NCI-H748 treated with DMSO at 0.1 percent for 48 hours (cell line): ENCODE measurements around the gene HOXC10.

Experiments
- DNase-seq: peaks from one replicate; lab custom pipeline; 2025; lab: John Stamatoyannopoulos, UW

HOXC10 gene

DNA sequence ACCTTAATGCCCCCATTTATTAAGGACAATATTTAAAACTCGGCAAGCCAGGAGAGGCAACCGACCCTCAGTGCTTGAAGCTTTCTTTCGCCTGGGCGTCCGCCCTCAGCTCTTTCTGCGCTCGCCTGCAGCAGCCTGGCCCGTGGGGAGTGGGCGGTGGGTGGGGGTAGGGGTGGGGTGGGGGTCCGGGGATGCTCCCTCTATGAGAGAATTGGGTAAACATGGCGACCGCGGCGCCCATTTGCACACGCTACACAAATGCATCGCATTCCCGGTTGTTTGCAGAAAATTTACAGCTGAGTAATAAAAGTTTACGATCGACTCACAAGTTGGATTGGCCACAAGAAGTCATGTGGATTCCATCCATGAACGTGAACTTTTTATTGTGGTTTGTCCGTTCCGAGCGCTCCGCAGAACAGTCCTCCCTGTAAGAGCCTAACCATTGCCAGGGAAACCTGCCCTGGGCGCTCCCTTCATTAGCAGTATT, 31.6 kb downstream of the HOXC10 start:
- peak; percentile 80 for DNase-seq

DNA sequence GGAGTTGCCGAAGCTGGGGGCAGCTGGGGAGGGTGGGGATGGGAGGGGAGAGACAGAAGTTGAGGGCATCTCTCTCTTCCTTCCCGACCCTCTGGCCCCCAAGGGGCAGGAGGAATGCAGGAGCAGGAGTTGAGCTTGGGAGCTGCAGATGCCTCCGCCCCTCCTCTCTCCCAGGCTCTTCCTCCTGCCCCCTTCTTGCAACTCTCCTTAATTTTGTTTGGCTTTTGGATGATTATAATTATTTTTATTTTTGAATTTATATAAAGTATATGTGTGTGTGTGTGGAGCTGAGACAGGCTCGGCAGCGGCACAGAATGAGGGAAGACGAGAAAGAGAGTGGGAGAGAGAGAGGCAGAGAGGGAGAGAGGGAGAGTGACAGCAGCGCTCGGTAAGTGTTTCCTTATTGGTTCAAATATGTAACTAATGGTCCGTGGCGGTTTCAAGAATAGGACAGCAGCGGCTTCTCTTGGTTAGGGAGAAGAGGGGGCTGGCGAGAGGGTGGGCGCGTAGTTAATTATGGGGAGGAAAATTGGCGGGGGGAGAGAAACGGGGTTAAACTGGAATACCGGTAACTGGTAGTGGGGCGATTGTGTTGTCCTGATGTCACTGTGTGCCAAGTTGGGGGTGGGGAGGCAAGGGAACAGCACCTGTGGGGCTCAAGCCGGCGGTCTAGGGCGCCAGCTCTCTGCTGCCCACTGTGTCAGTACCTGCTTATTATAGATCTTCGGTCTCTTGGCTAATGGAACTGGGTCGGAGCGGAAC, 32.3 kb downstream of the HOXC10 start:
- DNase-seq, result peak; percentile 92

DNA sequence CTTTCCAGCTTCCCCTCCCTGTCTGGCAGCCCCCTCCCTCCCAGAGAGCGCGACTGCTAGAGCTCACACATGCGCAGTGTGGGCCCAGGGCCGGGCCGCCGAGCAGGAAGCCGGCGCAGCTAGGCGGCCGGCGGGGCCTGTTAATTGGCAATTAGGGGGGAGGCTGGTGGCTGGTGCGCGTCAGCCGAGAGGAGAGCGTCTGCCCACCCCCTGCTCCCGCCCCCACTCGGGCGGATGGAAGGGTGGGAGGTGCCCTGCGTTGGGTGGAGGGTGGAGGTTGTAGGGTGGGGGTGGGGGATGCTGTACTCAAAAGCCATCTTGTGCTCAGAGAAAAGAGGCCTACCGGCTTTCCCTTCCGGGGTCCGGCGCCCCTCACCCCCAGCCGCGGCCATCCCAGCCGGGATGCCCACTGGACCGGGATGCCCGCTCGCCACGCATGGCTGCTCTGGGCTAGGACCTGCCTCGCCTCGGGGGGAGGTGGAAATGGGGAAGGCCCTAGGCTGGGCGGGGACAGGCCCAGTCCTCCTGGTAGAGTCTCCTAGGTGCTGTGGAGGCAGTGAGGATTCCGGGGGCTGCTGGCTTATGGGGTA, 33.0 kb downstream of the HOXC10 start:
- DNase-seq, result peak; percentile 92

DNA sequence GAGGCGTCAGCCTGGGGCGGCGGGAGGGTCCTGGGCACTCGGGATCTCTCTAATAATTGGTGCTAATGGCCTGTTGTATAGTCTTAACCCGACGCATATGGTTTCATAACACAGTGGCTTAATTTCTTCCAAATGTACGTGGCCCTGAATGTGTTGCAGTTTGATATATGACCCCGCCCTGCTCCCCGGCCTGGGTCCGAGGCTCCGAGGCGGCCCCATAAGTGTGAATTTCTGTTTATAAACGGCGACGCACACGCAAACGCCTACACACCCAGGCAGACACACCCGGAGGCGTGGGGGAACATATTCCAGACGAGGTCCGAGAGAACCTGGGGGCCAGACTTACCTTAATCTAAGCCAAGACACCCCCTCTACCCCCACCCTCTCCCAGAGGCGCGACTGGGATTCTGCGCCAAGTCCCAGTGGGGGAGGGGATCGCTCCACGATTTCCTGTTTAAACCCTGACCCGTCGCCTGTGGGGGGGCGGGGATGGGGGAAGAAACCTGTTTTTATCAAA, 33.6 kb downstream of the HOXC10 start:
- DNase-seq, result no peak

DNA sequence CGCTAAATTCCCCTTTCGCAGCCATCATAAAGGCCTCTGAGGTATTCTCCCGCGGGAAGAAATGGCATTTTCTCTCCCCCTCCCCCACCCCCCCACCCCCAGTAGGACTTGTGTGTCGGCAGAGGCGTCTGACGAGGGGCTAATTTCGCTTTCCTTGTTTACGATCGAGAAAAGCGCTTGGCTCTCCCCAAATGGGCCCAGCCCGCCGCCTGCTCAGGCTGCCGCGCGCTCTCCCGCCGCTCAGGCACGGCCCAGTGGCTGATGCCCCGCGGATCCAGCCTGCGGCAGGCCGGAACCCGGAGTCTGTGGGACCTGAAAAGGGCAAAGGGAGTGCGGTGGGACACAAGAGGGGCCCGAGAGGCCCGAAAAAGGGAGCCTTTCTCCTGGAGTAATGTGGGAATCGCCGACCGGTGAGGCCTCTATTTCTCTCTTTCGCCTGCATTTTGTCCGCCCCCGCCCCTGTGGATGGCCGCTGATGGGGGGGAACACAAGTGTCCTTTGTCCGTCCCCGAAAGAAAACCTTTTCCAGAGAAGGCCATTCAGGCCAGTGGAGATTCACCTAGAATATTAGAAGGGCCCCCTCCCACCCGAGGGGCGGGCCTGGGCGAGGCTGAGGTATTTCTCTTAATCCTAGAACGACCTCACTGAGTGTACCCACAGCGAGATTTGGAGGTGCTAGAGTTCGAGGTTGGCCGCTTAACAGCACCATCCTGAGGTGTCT, 34.3 kb downstream of the HOXC10 start:
- DNase-seq, result no peak

DNA sequence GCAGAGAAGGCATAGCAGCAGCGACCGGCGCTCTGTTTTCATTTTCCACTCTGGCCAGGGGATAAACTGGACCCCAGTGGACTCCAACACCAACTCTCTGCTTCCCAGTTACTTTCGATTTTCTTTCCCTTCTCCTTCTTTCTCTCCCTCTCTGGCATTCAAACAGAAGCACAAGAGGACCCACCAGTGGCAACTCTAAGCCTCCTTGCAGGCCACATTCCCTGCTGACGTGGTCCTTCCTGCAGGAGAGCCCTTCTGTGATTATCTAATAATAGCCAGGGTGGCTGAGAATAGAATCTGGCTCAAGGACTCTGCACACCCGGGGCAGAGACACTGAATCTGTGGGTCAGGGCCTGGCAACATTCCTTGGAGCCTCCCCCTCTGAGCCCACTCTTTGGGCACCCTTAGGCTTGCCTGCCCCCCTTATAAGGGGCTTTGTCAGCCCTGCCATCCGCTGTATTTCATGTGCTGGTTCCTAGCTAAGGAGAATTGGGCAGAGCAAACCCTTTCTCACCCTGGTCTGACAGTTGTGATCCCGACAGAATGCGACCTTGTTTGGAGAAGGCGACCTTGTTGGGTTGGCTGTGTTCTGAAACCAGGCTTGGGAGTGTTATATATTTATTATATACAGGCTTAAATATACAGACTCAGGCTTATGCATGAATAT, 35.1 kb downstream of the HOXC10 start:
- DNase-seq, result no peak

DNA sequence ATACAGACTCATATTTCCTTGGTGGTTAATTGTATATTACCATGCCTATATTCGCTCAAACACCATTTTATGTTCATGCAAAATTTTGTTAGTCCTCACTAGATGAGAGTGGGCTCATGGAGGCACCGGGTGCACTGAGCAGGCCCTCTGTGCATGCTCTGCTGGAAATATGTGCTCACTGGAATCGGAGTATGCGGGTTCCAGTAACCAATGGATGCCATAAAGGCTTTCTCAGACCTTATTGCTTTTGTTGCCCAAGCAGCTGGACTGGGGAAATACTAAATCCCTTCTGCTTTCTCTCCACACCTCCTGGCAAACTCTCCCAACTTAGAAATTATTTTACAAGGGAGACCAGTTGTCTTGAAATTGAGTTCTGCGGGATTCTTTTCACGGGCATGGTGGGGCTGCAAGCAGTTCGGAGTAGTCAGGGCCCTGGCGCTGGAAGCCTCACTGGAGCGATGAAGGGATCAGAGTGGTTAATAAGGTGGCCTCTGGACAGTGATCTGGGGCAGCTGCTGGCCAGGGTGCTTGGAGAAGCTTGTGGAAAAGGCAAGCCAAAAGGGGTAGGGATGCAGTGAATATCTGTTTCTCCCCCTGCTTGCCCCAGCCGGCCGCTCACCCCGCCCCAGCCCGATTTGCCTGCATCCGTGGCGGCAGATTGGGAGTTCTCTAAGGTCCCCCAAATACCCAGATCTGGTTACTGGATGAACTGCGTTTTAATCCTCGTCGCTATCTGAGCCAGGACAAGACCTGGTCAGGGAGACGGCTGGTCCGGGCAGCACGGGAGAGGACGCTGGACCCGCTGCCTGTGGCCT, 35.9 kb downstream of the HOXC10 start:
- no peak for DNase-seq

DNA sequence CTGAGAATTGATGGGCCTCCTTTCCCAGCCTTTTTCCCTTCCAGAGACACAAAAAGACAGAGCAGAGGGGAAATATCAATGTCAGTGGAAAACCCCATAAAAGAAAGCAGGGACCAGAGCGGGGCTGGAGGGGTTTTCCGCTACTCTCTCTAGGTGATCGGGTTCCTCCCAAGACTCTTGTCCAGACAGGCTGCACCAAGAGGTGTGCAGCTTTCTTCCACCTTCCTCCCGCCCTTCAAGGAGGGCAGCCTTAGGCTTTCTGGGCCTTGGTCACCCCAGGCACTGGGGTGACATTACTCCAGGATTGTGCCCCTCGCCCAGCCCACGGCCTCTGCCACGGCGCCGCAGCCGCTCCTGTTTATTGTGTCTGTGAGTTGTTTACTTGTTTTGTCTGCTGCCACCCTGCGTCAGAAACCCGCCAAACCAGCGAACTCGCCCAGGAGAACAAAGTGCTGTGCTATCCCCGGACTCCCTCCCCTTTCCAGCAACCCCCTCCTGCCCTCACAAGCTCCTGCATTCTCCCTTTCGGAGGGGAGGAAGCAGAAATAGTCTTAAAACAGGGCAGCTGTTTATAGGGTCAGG, 36.6 kb downstream of the HOXC10 start:
- DNase-seq, result no peak

DNA sequence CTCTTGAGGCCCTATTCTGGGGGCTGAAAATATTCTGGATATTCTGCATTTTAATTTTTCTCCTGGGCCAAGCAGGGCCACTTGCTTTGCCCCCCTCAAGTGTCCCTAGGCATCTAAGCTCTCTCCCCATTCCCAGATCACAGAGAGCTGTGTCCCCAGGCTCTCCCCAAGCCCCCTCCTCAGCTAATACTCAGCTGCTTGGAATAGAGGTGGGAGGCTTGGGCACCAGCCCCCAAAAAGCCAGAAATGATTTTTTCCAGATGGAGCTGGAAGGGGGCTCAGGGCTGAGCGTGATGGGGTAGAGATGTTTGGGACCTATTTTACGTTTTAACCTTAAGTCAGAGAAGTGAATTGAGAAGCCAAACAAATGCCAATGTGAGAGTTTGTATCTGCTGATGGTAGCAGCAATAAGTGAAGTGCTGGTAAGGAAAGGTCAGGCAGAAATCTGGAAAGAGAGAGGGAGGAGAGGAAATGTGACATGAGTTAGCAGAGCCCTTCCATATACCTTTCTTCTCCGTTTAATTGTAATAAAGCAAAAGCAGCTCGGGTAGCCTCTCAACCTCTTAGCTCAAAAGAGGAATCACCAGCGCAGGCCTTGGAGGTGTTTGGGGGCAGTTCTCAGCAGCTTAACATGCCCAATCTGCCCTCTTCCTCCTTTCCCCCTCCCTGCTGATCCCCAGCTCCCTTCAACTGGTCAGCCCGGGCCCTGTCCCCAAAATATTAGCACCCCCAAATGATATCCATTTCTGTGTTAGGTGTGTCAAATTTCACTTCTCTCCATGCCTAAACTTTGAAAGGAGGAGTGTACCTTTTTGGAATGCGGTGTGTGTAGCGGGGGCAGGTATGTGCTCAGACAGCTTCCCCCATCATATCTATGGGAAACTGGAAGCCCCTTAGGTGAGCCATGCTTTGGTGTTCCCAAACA, 38.3 kb downstream of the HOXC10 start:
- no peak for DNase-seq

DNA sequence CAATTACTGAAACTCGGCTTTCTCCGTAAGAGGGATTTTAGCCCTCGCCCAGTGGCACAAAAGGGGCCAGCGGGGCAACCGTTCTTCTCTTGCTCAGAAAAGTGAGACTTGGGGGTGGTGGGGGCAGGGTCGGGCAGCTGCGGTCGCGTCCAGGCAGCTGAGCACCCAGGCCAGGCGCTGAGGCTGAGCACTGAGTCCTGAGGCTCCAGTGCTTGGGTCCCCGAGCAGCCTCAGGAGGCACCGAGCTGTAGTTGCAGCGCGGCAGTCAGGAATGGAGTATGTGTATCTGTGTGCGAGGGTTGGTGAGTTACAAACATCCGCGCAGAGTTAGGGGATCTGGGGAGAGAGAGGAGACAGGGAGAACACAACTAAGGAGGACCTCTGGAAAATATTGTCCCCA, 39.2 kb downstream of the HOXC10 start:
- no peak for DNase-seq

DNA sequence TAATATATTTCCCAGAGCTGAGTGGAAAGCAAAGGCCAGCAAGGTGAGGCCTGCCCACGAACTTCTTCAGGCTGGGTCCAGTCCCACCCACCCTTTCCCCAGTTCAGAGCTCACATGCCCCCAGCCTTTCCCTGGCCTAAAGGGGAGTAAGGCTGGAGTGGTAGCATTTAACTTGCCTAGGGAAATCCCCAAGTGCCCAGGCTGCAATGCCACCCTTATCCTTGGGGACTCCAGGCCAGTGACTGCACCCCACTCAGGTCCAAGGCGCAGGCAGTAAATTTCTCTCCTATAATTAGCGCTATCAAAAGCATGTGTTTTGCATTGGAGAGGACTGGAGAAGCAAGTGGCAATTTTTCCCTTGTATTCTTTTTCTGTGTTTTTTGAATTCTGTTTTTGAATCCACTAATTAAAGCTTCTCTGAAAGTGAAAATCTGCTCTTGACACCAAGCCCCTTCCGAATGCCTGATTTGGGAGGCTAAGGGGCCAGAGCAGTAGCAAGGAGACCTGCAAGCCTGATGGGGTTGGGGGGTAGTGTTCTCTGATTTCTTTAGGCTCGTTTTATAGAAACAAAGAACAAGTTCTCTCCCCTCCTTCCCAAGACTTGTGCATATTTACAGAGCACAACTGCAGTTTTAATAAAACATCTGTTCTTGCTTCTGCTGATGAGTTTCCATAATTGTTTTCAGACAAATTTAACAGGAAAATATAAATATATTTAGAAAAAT, 39.8 kb downstream of the HOXC10 start:
- DNase-seq, result no peak

DNA sequence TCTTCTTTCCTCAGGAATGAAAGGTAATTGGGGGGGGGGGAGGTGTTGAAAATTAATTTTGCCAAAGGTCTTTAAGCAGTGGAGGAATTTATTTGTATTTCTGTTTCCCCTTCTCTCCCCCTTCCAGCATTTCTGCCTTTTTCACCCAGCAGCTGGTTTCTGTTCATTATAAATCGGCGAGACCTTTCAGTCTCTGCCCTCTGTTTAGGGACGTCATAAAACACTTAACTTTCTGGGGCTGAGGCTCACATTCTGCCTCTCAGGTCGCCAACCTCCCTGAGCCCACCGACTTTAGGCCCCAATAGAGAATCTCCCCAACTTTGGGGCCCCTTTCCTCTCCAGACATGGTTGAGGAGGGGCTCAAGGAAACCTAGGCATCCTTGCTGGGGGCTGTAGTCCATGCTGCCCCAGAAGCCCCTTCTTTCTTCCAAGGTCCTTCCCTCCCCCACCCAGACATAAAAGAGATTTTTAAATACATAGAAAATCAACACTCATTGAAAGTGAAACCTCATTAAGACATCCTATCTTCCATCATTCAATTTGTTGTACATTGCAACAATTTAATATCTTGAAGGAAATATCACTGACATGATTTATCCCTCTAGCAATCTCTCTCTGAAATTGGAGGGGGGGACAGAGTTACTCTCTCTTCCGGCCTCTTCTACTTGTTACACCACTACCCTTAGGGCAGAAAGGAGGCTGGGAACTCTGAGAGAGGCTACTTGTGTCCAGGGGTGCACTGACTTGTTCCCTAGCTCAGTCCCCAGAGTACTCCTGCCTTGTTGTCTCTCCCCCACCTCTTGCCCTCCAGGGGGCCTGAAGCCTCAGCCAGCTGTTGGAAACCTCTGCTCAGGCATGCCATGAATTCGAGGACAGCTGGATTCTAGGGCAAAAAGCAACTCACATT, 40.8 kb downstream of the HOXC10 start:
- no peak for DNase-seq

DNA sequence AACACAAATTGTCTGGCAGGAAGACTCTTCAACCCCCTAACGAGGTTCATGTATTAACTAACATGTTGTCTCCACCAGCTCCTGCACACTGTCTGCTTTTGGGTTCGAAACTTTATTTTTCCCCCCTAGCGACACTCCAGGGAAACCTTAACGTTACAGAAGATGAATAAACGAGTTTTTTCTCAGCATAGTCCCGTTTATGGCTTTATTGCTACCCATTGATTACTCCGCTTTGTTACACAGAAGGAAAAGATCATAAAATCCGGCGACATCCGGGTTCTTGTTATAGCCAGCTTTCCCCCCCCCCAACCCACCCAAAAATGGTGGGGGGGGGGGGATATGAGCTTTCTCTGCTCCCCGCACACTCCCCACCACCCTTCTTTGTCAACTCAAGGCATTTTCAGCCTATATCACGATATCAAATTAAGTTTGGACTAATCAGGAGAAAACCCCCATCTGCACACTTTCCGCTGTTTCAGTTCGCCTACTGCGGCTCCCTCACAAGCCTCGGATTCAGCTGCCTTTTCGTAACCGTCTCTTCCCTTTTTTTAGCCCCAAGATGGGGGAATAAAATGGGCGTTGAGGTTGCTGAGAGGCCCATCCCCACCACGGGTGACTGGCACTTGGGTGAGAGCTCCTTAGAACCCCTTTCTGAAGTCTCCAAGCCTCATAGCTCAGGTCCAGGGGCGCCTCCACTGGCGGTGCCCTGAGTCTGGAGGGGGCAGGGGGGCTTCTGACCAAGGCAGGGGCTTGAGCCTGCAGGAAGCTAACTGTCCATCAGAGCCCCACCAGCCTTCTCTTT, 41.9 kb downstream of the HOXC10 start:
- DNase-seq, result no peak

DNA sequence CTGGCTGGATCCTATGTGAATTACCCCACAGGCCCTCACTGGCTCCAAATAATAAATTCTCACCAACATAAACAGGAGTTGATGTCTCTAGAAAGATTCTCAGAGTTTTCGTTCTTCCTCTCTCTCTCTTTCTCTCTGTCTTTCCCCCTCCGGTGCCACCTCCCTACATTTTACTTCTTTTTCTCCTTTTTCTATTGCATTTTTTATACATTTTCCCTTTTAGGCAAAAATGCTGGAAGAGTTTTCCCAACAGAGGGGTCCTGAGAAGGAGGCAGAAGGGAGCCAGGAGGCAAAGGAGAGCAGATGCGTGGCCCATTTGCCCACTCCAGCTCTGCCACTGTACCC, 42.5 kb downstream of the HOXC10 start:
- DNase-seq, result no peak

DNA sequence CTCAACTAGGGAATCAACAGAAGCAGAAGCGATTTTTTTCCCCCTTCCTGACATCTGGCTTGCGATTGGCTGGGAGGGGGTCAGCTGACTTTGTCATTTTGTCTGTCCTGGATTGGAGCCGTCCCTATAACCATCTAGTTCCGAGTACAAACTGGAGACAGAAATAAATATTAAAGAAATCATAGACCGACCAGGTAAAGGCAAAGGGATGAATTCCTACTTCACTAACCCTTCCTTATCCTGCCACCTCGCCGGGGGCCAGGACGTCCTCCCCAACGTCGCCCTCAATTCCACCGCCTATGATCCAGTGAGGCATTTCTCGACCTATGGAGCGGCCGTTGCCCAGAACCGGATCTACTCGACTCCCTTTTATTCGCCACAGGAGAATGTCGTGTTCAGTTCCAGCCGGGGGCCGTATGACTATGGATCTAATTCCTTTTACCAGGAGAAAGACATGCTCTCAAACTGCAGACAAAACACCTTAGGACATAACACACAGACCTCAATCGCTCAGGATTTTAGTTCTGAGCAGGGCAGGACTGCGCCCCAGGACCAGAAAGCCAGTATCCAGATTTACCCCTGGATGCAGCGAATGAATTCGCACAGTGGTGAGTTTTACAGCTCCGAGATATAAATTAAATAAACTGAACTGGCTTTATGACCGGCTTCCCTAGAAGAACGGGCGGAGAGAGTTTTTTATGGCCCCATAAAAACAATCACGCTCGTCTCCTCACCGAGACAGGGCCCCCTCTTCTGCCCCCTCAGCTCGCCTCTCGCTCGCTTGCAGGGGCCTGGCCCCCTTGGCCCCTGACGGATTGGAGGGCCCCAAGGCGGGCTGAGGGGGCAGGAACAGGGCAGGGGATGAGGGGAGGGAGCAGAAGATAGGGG, 43.6 kb downstream of the HOXC10 start, which contains the start of gene HOXC6:
HOXC6 (plus strand) TSS at position 127 of the 888 bp plus-strand sequence; CDS start at position 209, 82 bp downstream.
- DNase-seq, result peak; percentile 44
